Cardiac fibroblast (primary cell): Measurements from ENCODE around the gene PCNX1.
A peak's percentile ranks its signal among the peaks of the same experiment; 100 is the strongest.

ENCODE experiments used
- DNase-seq, 2 donors: peaks; one replicate each; pipeline versions ENCODE4 v3.0.0 to v3.0.0-alpha.2; 2010; ENCODE audit warnings: low read depth in 2 of 2
- H3K4me3 ChIP-seq, 2 donors: replicated peaks in 1 of 2; 1 replicate in 1 of 2; 2 replicates in 1 of 2; pipeline ENCODE4 v1.5.1; 2011; ENCODE audit warnings: low read depth in 2 of 2, low read length in 2 of 2, mild to moderate bottlenecking in 2 of 2, moderate library complexity in 1 of 2
- TF ChIP-seq, protein P1 (sequence below): IDR thresholded peaks from one replicate; pipeline ENCODE4 v1.5.1; 2011; ENCODE audit warnings: low read depth, mild to moderate bottlenecking, low read length, inconsistent platforms

Gene PCNX1

DNA sequence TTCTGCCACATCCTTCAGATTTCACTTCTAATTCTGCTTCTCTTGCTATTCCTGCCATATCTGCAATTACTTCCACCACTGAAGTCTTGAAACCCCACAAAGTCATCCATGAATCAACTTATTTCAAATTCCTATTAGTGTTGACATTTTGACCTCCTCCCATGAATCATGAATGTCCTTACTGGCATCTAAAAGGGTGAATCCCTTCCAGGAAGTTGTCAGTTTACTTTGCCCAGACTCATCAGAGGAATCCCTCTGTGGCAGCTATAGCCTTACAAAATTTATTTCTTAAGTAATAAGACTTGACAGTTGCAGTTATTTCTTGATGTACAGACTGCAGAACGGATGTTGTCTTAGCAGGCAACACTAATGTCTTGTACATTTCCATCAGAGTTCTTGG lies 162.9 kb downstream of the PCNX1 start:
- DNase-seq = peak in 1 of 2 donors; percentile 60
- no peak overlapping the region for H3K4me3 ChIP-seq
- TF ChIP-seq, protein P1, sequence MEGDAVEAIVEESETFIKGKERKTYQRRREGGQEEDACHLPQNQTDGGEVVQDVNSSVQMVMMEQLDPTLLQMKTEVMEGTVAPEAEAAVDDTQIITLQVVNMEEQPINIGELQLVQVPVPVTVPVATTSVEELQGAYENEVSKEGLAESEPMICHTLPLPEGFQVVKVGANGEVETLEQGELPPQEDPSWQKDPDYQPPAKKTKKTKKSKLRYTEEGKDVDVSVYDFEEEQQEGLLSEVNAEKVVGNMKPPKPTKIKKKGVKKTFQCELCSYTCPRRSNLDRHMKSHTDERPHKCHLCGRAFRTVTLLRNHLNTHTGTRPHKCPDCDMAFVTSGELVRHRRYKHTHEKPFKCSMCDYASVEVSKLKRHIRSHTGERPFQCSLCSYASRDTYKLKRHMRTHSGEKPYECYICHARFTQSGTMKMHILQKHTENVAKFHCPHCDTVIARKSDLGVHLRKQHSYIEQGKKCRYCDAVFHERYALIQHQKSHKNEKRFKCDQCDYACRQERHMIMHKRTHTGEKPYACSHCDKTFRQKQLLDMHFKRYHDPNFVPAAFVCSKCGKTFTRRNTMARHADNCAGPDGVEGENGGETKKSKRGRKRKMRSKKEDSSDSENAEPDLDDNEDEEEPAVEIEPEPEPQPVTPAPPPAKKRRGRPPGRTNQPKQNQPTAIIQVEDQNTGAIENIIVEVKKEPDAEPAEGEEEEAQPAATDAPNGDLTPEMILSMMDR = no peak

DNA sequence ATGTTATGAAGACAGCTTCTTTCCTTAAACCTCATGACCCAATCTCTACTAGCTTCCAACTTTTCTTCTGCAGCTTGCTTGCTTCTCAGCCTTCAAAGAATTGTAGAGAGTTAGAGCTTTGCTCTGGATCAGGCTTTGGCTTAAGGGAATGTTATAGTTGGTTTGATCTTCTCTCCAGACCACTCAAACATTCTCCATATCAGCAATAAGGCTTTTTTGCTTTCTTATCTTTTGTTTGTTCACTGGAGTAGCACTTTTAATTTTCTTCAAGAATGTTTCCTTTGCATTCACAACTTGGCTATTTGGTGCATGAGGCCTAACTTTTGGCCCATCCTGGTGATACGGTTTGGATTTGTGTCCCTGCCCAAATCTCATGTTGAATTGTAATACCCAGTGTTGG lies 163.8 kb downstream of the PCNX1 start:
- TF ChIP-seq, protein P1 = no peak
- no peak overlapping the region for H3K4me3 ChIP-seq
- DNase-seq = no peak

DNA sequence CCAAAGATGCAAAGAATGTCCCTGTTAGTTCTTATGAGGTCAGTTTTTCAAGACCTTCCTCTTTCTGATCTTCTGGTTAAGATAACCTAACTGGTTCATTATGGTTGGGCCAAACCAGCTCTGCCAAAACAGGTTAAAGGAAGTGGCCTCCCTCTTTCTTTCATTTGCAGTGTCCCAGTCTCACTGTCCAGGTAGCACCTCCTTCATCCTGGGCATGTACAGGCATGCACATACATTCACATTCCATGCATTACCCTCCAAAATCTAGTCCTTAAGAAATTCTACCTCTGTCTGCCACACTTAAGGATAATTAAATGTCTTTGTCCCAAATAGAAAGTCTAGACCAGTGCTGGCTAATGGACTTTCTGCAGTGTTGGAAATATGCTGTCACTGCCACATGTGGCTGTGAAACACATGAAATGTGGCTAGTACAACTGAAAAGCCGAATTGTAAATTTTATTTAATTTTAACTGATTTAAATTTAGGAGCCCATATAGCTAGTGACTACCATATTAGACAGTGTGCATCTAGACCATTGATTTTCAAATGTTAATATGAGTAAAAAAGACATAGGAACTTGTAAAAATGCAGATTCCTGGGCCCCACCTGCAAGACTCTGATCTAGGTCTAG lies 169.3 kb downstream of the PCNX1 start:
- TF ChIP-seq, protein P1 = no peak
- no peak for DNase-seq
- no peak overlapping the region for H3K4me3 ChIP-seq

DNA sequence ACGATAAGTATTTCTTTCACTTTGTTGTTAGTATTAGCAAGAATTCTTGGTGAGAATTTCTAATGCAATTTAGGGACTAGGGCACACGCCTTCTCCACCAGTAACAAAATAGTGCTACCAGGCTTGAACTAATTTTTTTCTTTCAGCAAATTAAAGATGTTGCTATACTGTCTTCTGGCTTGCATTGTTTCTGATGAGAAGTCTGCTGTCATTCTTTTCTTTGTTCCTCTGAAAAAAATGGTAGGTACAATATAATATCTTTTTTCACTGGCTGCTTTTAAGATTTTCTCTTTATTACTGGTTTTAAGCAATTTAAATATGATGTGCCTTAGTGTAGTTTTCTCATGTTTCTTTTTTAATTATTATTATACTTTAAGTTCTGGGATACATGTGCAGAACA lies 171.2 kb downstream of the PCNX1 start:
- no peak overlapping the region for H3K4me3 ChIP-seq
- TF ChIP-seq, protein P1 = no peak
- DNase-seq = no peak

DNA sequence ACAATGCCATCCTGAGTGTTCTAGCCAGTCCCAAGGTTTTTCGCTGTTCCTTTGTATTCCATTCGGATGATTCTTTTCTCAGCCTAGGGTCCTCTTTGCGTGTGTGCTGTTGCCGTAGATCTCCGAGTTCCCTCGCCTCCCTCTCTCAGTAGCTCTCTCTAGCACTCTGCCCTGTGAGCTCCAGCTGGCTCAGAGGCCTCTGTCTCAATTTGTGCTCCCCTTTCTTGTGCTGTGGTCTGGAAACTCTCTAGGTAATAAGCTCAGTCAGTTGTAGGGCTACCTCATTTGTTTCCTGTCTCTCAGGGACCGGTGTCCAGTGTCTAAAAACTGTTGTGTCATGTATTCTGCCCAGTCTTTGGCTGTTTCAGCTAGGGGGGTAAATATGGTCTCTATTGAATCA lies 179.3 kb downstream of the PCNX1 start:
- no peak for DNase-seq
- TF ChIP-seq, protein P1 = no peak
- H3K4me3 ChIP-seq = no peak overlapping the region

DNA sequence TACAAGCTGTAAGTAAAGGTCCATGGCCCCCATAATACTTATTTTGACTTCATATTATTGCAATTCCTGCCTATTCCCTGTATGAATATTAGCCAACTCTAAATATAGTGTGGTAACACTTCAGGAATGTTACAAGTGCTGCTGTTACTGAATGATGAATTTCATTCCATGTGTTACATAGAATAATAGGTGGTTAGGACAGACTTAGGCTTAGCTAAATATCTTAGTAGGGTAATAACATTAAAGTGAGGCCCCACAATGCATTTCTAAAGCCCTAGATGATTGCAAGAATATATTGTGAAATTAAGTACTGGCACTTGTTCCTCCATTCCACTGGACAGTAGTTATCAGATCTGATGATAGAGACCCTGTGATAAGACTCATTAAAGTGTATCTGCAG lies 182.7 kb downstream of the PCNX1 start:
- TF ChIP-seq, protein P1 = no peak
- peak; percentile 23 to 75 for DNase-seq
- H3K4me3 ChIP-seq = no peak overlapping the region

DNA sequence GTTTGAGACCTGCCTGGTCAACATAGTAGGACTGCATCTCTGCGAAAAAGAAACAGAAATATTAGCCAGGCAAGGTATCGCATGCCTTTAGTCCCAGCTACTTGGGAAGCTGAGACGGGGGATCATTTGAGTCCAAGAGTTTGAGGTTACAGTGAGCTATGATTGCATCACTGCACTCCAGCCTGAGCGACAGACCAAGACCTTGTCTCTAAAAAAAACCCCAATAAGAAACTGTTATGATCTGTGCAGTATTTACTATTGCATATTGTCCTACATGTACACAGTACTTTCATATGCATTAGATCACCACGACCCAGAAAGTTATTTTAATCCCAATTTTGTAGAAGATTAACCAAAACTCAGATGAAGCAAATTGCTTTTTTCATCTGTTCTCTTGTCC lies 187.5 kb downstream of the PCNX1 start:
- H3K4me3 ChIP-seq = no peak overlapping the region
- no peak for DNase-seq
- TF ChIP-seq, protein P1 = no peak
